ENCODE results near the gene MIA2. TPM values are rescaled to one million over a fixed set of nuclear protein-coding genes. Genes with fewer than 3 reads are reported as not detected.
"Not testable (repeated sequence)": the region's sequence is repeated elsewhere in the genome, so short reads cannot be mapped to it uniquely, and the experiment has no call there.

Gene MIA2
- total RNA-seq, 8 experiments from 2014 or later = 8.2 to 28.5 (median 20.3) TPM

DNA sequence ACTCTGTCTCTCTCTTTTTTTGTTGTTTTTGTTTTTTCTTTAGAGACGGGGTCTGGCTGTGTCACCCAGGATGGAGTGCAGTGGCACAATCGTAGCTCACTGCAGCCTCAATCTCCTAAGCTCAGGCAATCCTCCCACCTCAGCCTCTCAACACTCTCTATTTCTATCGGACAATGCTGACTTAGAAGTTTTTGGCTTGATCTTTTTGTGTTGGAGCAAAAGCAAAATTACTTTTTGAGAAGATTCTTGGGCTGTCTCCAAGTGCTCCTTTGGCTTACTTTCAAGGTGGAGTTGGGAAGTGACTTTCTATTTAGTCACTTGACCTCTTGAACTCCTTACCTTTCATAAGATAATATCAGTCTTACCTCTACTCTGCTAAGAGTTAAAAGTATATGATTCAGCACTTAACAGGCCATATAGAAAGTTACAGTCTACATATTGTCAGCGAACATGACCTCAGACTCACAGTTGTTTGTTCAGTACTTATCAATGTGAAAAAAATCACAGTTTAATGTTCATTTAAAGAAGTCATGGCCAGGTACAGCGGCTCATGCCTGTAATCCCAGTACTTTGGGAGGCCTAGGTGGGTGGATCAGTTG lies 15.4 kb upstream of the MIA2 start:
- no peaks in the 10 kb centered on the region for H3K4me1 ChIP-seq (replicated peaks in 1 of 2)
- in situ Hi-C loops (cut with MboI; ENCODE audit: low pct_unique_long_range_greater_than_20kb in 2 of 9, low sequenced_read_pairs in 9 of 9, unreplicated experiment in 9 of 9) = no loop called here
- H3K27ac ChIP-seq = no peak overlapping the region
- WGBS, 10 experiments = 54 to 100% (median 78%) methylated on average over 1 to 5 of the region's 5 CpGs; no CpG with 5 or more reads in 1 of the 10 experiments
- no peak overlapping the region for H3K4me3 ChIP-seq
- ATAC-seq (replicated peaks in 6 of 8) = no peak

DNA sequence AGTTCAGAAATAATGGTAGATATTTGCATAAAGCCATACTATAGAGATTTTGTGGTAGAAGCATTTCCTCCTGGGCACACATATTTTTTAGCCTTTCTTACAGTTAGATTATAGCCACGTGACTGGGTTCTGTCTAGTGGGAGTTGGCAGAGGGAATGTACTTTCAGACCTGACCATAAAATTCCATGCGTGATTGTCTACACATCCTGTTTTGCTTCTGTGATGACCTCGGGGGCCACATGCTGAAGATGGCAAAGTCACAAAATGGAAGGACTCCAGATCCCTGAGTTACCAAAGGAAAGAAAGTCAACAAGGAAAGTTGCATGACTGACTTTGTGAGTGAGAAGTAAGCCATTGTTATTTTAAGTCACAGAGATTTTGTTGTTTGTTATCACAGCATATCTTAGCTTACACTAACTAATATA lies 14.6 kb upstream of the MIA2 start:
- Histone ChIP-seq H3K4me3 (no peak overlapping the region), H3K27ac (no peak overlapping the region), H3K4me1 (replicated peaks in 1 of 2) (no peaks in the 10 kb centered on the region)
- in situ Hi-C loops (cut with MboI; ENCODE audit: low pct_unique_long_range_greater_than_20kb in 2 of 9, low sequenced_read_pairs in 9 of 9, unreplicated experiment in 9 of 9) = no loop called here
- no peak for ATAC-seq (replicated peaks in 6 of 8)
- 27 to 100% (median 79%) methylated on average over 2 to 3 of the region's 3 CpGs; no CpG with 5 or more reads in 1 of the 10 experiments for WGBS, 10 experiments

DNA sequence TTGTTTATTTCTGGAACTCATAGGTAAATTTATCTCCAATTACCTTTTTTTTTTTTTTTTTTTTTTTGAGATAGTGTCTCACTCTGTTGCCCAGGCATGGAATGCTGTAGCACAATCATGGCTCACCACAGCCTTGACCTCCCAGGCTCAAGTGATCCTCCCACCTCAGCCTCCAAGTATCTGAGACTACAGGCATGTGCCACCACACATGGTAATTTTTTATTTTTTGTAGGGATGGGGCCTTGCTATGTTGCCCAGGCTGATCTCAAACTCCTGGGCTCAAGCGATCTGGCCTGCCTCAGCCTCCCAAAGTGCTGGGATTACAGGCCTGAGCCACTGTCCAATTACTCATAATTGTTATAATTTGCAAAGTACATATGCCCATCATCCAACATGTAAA lies 13.2 kb upstream of the MIA2 start:
- in situ Hi-C loops (cut with MboI; ENCODE audit: low pct_unique_long_range_greater_than_20kb in 2 of 9, low sequenced_read_pairs in 9 of 9, unreplicated experiment in 9 of 9); H3K4me3 ChIP-seq; H3K4me1 ChIP-seq (replicated peaks in 1 of 2); H3K27ac ChIP-seq; ATAC-seq (replicated peaks in 6 of 8): not testable (repeated sequence)
- WGBS, 10 experiments = 80 to 100% (median 100%) methylated on average over 1 of the region's 1 CpG; no CpG with 5 or more reads in 4 of the 10 experiments

DNA sequence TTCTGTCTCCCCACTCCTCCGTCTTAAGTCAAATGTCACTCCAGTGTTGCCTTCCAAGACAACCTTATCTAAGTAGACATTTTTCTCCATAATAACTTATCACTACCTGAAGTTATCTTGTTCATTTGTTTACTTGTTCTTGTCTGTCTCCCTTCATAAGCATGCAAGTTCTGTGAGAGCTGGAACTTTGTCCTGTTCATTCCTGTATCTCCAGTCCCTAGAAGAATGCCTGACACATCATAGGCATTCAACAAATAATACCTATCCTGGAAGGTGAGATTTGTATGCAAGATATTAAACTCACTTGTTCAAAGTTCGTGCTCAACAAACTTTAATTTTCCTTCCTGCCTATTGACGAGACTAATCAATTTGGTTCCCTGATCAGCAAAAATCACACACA lies 5.7 kb upstream of the MIA2 start:
- in situ Hi-C loops (cut with MboI; ENCODE audit: low pct_unique_long_range_greater_than_20kb in 2 of 9, low sequenced_read_pairs in 9 of 9, unreplicated experiment in 9 of 9) = no loop called here
- no peak overlapping the region for H3K4me3 ChIP-seq
- H3K27ac ChIP-seq = no peak overlapping the region
- H3K4me1 ChIP-seq (replicated peaks in 1 of 2) = no peaks in the 10 kb centered on the region
- WGBS, 10 experiments = 55 to 90% (median 79%) methylated on average over 2 to 3 of the region's 3 CpGs; no CpG with 5 or more reads in 1 of the 10 experiments
- ATAC-seq (replicated peaks in 6 of 8) = no peak

DNA sequence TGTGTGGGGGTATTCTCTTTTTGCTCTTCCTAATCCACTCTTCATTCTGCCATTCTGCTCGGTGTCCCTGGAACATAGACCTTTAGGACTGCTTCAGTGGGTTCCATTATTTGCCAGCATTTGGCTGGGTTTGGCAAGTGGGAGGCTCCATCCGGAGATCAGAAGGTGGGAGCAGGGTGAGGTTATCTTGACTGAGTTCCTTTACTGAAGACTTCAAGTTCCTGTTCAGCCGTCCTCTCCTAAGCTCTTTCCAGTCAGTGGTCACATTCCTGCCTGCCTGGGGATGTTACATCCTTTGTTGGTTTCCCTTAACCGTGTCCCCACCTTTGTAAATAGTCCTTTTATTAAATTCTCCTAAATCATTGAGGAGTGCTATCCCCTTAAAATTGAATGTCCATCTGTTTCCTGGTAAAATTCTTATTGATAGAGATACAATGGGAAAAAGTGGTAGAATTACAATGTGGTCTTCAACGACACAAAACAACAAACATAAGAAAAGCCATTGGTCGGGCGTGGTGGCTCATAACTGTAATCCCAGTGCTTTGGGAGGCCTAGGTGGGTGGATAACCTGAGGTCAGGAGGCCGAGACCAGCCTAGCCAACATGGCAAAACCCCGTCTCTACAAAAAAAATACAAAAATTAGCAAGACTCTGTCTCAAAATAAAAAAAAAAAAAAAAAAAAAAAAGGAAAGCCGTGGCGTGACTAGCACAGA lies 5.0 kb upstream of the MIA2 start:
- no peak overlapping the region for H3K4me3 ChIP-seq
- H3K4me1 ChIP-seq (replicated peaks in 1 of 2) = no peaks in the 10 kb centered on the region
- in situ Hi-C loops (cut with MboI; ENCODE audit: low pct_unique_long_range_greater_than_20kb in 2 of 9, low sequenced_read_pairs in 9 of 9, unreplicated experiment in 9 of 9) = no loop called here
- H3K27ac ChIP-seq = no peak overlapping the region
- no peak for ATAC-seq (replicated peaks in 6 of 8)
- WGBS, 10 experiments = 55 to 100% (median 84%) methylated on average over 4 to 11 of the region's 11 CpGs

DNA sequence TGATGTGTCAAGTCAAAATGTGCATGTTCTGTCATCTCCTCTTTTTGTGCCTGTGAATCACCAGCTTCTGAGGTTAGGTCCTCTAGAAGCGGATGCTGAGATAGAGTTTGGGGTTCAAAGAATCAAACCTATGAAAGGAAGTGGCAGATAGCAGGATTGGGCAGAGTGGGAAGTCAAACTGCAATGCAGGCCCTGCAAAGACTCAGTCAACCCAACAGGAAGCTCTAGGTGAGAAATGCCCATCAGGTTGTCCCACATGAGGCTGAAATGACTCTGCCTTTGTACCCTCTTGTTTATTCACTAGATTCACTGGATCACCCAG lies 4.5 kb upstream of the MIA2 start:
- Histone ChIP-seq H3K4me3 (no peak overlapping the region), H3K27ac (no peak overlapping the region), H3K4me1 (replicated peaks in 1 of 2) (no peaks in the 10 kb centered on the region)
- WGBS, 10 experiments = 43 to 86% (median 66%) methylated on average over 1 of the region's 1 CpG; no CpG with 5 or more reads in 6 of the 10 experiments
- peak in 3 of 8 experiments; percentile 43 to 85 (median 61) for ATAC-seq (replicated peaks in 6 of 8)
- in situ Hi-C loops (cut with MboI; ENCODE audit: low pct_unique_long_range_greater_than_20kb in 2 of 9, low sequenced_read_pairs in 9 of 9, unreplicated experiment in 9 of 9) = no loop called here

DNA sequence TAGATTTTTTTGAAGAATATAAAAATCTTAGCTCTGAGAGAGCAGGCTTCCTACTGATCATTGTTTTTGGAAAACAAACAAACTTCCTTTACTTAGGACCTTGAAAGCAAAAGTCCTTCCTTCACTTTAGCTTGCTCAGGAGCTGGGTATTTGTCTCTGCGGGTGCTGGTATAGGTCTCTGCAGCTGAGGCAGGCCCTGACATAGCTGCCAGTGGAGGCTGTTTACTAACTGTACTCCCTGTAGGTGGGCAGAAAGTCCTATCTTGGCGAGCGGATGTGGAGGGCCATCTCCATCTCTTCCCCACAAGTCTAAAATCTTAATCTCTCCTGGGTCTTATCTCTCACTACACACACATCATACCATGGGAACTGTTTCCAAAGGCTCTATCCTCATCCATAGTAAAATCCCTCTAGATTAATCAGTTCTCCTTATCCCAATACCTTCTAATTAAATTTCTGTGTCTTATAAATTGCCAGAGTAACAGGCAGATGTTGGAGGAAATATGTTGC lies 4.1 kb upstream of the MIA2 start:
- in situ Hi-C loops (cut with MboI; ENCODE audit: low pct_unique_long_range_greater_than_20kb in 2 of 9, low sequenced_read_pairs in 9 of 9, unreplicated experiment in 9 of 9) = no loop called here
- no peaks in the 10 kb centered on the region for H3K4me1 ChIP-seq (replicated peaks in 1 of 2)
- H3K27ac ChIP-seq = no peak overlapping the region
- 60 to 100% (median 93%) methylated on average over 1 to 3 of the region's 3 CpGs; no CpG with 5 or more reads in 4 of the 10 experiments for WGBS, 10 experiments
- no peak overlapping the region for H3K4me3 ChIP-seq
- no peak for ATAC-seq (replicated peaks in 6 of 8)

DNA sequence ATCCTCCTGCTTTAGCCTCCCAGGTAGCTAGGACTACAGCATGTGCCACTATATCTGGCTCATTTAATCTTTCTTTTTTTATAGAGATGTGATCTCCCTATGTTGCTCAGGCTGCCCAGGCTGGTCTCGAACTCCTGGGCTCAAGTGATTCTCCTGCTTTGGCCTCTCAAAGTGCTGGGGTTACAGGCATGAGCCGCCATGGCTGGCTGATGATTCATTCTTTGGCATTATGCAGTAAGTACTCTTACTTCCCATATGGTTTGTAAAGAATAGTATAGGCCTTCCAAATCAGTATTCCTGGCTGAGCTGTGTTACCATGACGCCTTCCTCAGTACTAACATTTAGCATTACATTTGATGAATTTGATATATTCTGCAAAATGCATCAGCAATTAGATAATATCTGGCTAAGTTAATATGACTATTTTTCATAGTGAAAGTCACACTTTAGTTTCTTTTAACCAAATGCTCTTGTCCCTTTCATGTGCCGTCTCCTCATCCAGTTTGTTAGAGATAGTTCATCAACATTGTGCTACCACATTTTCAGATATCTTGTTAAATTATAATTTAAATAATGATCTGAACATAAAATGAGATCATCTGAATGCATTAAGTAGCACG lies 3.2 kb upstream of the MIA2 start:
- ATAC-seq (replicated peaks in 6 of 8) = peak in 4 of 8 experiments; percentile 15 to 45 (median 30)
- Histone ChIP-seq H3K4me3 (no peak overlapping the region), H3K27ac (no peak overlapping the region), H3K4me1 (replicated peaks in 1 of 2) (no peaks in the 10 kb centered on the region)
- in situ Hi-C loops (cut with MboI; ENCODE audit: low pct_unique_long_range_greater_than_20kb in 2 of 9, low sequenced_read_pairs in 9 of 9, unreplicated experiment in 9 of 9) = no loop called here
- 11 to 96% (median 72%) methylated on average over 1 to 5 of the region's 5 CpGs; no CpG with 5 or more reads in 1 of the 10 experiments for WGBS, 10 experiments

DNA sequence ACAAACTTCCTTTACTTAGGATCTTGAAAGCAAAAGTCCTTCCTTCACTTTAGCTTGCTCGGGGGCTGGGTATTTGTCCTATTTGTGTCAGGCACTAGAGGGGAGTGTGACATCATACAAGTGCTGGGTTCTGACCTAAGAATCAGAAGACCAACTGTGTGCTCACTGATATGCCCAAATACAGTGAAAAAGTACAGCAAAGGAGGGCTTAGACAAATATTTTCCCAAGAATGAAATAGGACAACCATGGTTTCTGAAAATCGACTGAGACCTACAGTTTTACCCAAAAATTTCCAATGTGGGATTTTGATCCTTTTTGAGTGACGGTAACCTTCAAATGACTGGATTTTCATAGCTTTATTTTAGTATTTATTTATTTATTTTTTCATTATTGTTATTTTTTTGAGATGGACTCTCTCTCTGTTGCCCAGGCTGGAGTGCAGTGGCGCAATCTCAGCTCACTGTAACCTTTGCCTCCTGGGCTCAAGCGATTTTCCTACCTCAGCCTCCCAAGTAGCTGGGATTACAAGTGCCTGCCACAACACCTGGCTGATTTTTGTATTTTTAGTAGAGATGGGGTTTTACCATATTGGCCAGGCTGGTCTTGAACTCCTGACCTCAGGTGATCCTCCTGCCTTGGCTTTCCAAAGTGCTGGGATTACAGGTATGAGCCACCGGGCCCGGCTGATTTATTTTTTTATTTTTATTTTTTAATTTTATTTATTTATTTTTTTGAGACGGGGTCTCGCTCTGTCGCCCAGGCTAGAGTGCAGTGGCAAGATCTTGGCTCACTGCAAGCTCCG lies 1.8 kb upstream of the MIA2 start:
- in situ Hi-C loops (cut with MboI; ENCODE audit: low pct_unique_long_range_greater_than_20kb in 2 of 9, low sequenced_read_pairs in 9 of 9, unreplicated experiment in 9 of 9); H3K4me1 ChIP-seq (replicated peaks in 1 of 2); H3K27ac ChIP-seq; H3K4me3 ChIP-seq: not testable (repeated sequence)
- ATAC-seq (replicated peaks in 6 of 8) = peak in 4 of 8 experiments; percentile 30 to 83 (median 49)
- WGBS, 10 experiments = 76 to 95% (median 88%) methylated on average over 1 to 11 of the region's 11 CpGs

DNA sequence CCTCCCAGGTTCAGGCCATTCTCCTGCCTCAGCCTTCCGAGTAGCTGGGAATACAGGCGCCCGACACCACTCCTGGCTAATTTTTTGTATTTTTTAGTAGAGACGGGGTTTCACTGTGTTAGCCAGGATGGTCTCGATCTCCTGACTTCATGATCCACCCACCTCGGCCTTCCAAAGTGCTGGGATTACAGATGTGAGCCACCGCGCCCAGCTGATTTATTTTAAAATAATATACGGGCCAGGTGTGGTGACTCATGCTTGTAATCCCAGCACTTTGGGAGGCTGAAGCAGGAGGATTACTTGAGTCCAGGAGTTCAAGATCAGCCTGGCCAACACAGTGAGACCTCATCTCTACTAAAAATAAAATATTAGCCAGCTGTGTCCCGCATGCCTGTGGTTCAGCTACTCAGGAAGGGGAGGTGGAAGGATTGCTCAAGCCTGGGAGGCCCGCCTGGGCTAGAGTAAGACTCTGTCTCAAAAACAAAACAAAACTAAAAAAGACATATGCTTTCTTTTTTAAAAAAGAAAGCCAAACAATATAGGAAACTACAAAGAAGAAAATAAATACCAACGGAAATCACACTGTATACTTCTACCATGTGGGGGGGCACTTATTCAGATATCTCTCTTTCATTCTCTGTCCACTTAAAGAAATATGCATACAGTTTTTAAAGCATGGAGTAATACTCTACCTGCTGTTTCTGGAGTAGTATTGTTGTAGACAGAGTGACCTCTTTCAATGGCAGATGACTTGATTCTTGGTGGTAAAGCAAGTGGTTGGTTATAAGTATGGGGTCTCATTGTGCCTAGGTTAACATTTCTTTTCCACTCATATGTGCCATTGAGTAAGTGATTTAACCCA lies 930 bp upstream of the MIA2 start:
- H3K27ac ChIP-seq = no peak overlapping the region
- in situ Hi-C loops (cut with MboI; ENCODE audit: low pct_unique_long_range_greater_than_20kb in 2 of 9, low sequenced_read_pairs in 9 of 9, unreplicated experiment in 9 of 9) = no loop called here
- WGBS, 10 experiments = 31 to 100% (median 94%) methylated on average over 1 to 9 of the region's 12 CpGs
- H3K4me1 ChIP-seq (replicated peaks in 1 of 2) = no peaks in the 10 kb centered on the region
- H3K4me3 ChIP-seq = no peak overlapping the region
- peak in 2 of 8 experiments; percentile 42 to 84 for ATAC-seq (replicated peaks in 6 of 8)

DNA sequence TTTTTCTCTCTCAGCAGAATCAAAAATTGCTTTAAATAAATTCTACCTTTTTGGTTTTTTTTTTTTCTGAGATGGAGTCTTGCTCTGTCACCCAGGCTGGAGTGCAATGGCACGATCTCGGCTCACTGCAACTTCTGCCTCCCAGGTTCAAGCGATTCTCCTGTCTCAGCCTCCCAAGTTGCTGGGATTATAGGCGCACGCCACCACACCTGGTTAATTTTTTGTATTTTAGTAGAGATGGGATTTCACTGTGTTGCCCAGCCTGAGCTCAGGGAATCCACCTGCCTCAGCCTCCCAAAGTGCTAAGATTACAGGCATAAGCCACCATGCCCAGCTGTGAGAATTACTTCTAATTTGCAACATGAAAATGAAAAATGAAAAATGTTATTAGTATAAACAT lies 1.3 kb downstream of the MIA2 start:
- 90 to 100% (median 97%) methylated on average over 2 to 5 of the region's 5 CpGs for WGBS, 10 experiments
- H3K4me1 ChIP-seq (replicated peaks in 1 of 2); H3K4me3 ChIP-seq; ATAC-seq (replicated peaks in 6 of 8); H3K27ac ChIP-seq; in situ Hi-C loops (cut with MboI; ENCODE audit: low pct_unique_long_range_greater_than_20kb in 2 of 9, low sequenced_read_pairs in 9 of 9, unreplicated experiment in 9 of 9): not testable (repeated sequence)

DNA sequence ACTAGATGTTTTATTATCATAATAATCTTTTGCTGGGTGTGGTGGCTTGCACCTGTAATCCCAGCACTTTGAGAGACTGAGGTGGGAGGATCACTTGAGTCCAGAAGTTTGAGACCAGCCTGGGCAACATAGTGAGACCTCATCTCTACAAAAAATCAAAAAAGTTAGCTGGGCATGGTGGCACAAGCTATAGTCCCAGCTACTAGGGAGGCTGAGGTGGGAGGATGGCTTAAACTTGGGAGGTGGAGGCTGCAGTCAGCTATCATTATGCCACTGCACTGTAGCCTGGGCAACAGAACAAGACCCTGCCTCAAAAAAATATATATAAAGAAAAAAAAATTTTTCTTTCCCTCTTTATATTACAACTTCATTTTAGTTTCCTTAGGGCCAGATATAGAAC lies 1.8 kb downstream of the MIA2 start:
- ATAC-seq (replicated peaks in 6 of 8); in situ Hi-C loops (cut with MboI; ENCODE audit: low pct_unique_long_range_greater_than_20kb in 2 of 9, low sequenced_read_pairs in 9 of 9, unreplicated experiment in 9 of 9); H3K27ac ChIP-seq; H3K4me1 ChIP-seq (replicated peaks in 1 of 2); H3K4me3 ChIP-seq: not testable (repeated sequence)
